H1 (cell line): ENCODE measurements around the gene TGFBR2. TPM values are rescaled to one million over a fixed set of nuclear protein-coding genes. Genes with fewer than 3 reads are reported as not detected.
A peak's percentile ranks its signal among the peaks of the same experiment; 100 is the strongest.

Experiments
- CTCF ChIA-PET: fragments of 300-600 bp; sonication (Branson Sonifier 250); formaldehyde crosslinking; loops from one replicate; lab custom pipeline; 2021; ENCODE audit not compliant: partially characterized antibody; lab: Charles Lee
- POLR2A ChIA-PET: fragments of 300-600 bp; sonication (Branson Sonifier 250); formaldehyde crosslinking; loops from one replicate; lab custom pipeline; 2021; ENCODE audit warnings: inconsistent platforms; ENCODE audit not compliant: partially characterized antibody; lab: Charles Lee
- DNase-seq, 2 experiments: peaks; one replicate each; pipeline versions ENCODE4 v3.0.0 to v3.0.0-alpha.2; 2010 to 2022; ENCODE audit warnings: low spot score in 2 of 2, low read depth in 1 of 2, mixed read lengths in 1 of 2
- FAIRE-seq: peaks from 2 replicates; lab custom pipeline; 2011; peaks lifted over from hg19 to GRCh38; lab: Jason Lieb, UNC
- H2AFZ ChIP-seq: 2 replicates; pipeline ENCODE4 v1.8.1; 2012; ENCODE audit warnings: low read length, inconsistent platforms
- H2AK5ac ChIP-seq: 2 replicates; pipeline ENCODE4 v1.6.1; 2013; ENCODE audit warnings: low read depth, low read length
- H2BK120ac ChIP-seq: replicated peaks from 2 replicates; pipeline ENCODE3; 2013; ENCODE audit warnings: low read depth, low read length, inconsistent platforms
- H2BK12ac ChIP-seq: 2 replicates; pipeline ENCODE4 v1.6.1; 2013; ENCODE audit warnings: low read depth, low read length
- H2BK15ac ChIP-seq: 2 replicates; pipeline ENCODE4 v1.6.1; 2013; ENCODE audit warnings: low read length
- H2BK20ac ChIP-seq: 2 replicates; pipeline ENCODE4 v1.6.1; 2013; ENCODE audit warnings: low read length
- H2BK5ac ChIP-seq: 2 replicates; pipeline ENCODE4 v1.6.1; 2013; ENCODE audit warnings: low read depth, low read length
- H3K14ac ChIP-seq: 2 replicates; pipeline ENCODE4 v1.6.1; 2013; ENCODE audit warnings: inconsistent platforms; ENCODE audit not compliant: insufficient read length
- H3K18ac ChIP-seq: 2 replicates; pipeline ENCODE4 v1.6.1; 2013; ENCODE audit warnings: low read length; ENCODE audit errors: extremely low read depth
- H3K23ac ChIP-seq: 2 replicates; pipeline ENCODE4 v1.6.1; 2013; ENCODE audit warnings: inconsistent platforms; ENCODE audit not compliant: insufficient read length
- H3K23me2 ChIP-seq: 2 replicates; pipeline ENCODE4 v1.6.1; 2013; ENCODE audit warnings: low read depth, low read length
- H3K27ac ChIP-seq: 2 replicates; pipeline ENCODE4 v1.6.1; 2011; ENCODE audit warnings: low read depth, low read length, inconsistent platforms
- H3K27me3 ChIP-seq, 4 experiments: replicated peaks in 1 of 4; 1 replicate in 1 of 4; 2 replicates in 3 of 4; pipeline versions ENCODE4 v1.6.1 to v1.8.1; 2011 to 2013; ENCODE audit warnings: low read length in 3 of 4, mild to moderate bottlenecking in 3 of 4, inconsistent platforms in 2 of 4, mixed read lengths in 2 of 4, moderate library complexity in 1 of 4; ENCODE audit not compliant: control insufficient read depth in 3 of 4, insufficient read depth in 3 of 4; ENCODE audit errors: extremely low read depth in 1 of 4
- H3K36me3 ChIP-seq, 4 experiments: 2 replicates each; pipeline versions ENCODE4 v1.6.1 to v1.8.1; 2011 to 2013; ENCODE audit warnings: mild to moderate bottlenecking in 4 of 4, low read length in 3 of 4, moderate library complexity in 2 of 4, control low read depth in 1 of 4, inconsistent platforms in 1 of 4; ENCODE audit not compliant: insufficient read depth in 4 of 4, control insufficient read depth in 2 of 4
- H3K4ac ChIP-seq: replicated peaks from 2 replicates; pipeline ENCODE3; 2013; ENCODE audit warnings: low read length, low read depth, mixed read lengths, inconsistent platforms; ENCODE audit not compliant: insufficient read length
- H3K4me1 ChIP-seq, 4 experiments: replicated peaks in 1 of 4; 1 replicate in 1 of 4; 2 replicates in 3 of 4; pipeline versions ENCODE4 v1.6.1 to v1.8.1; 2011 to 2013; ENCODE audit warnings: low read length in 3 of 4, inconsistent platforms in 2 of 4, mixed read lengths in 1 of 4; ENCODE audit not compliant: insufficient read depth in 4 of 4, control insufficient read depth in 3 of 4
- H3K4me2 ChIP-seq, 2 experiments: 2 replicates each; pipeline versions ENCODE4 v1.6.1 to v1.8.1; 2011 to 2013; ENCODE audit warnings: low read depth in 2 of 2, low read length in 2 of 2, control low read depth in 1 of 2, inconsistent platforms in 1 of 2, mild to moderate bottlenecking in 1 of 2; ENCODE audit not compliant: insufficient read depth in 1 of 2
- H3K4me3 ChIP-seq, 4 experiments: fragments of 200-600, 300-600 bp in 1 of 4; sonication (generic), shearing (Covaris generic), sonication (Bioruptor Twin) in 1 of 4; 2 replicates each; pipeline versions ENCODE4 v1.5.1 to v1.8.1; 2011 to 2016; ENCODE audit warnings: low read length in 4 of 4, low read depth in 3 of 4, control low read depth in 2 of 4, inconsistent platforms in 2 of 4, mild to moderate bottlenecking in 2 of 4, mixed read lengths in 1 of 4, moderate library complexity in 1 of 4; ENCODE audit not compliant: insufficient read depth in 2 of 4; ENCODE audit errors: extremely low read depth in 1 of 4
- H3K56ac ChIP-seq: replicated peaks from 2 replicates; pipeline ENCODE3; 2013; ENCODE audit warnings: low read depth, mild to moderate bottlenecking, mixed read lengths, low read length, inconsistent platforms; ENCODE audit not compliant: insufficient read length
- H3K79me1 ChIP-seq: 2 replicates; pipeline ENCODE4 v1.6.1; 2013; ENCODE audit warnings: low read depth, low read length, control low read depth
- H3K79me2 ChIP-seq, 2 experiments: 2 replicates each; pipeline versions ENCODE4 v1.6.1 to v1.8.1; 2012 to 2013; ENCODE audit warnings: low read length in 2 of 2, mild to moderate bottlenecking in 2 of 2, inconsistent platforms in 1 of 2; ENCODE audit not compliant: insufficient read depth in 2 of 2, control insufficient read depth in 1 of 2
- H3K9ac ChIP-seq, 4 experiments: replicated peaks in 1 of 4; 1 replicate in 1 of 4; 2 replicates in 3 of 4; pipeline versions ENCODE4 v1.6.1 to v1.8.1; 2011 to 2013; ENCODE audit warnings: low read depth in 3 of 4, low read length in 3 of 4, control low read depth in 2 of 4, mild to moderate bottlenecking in 2 of 4, moderate library complexity in 2 of 4, inconsistent platforms in 1 of 4; ENCODE audit errors: extremely low read depth in 1 of 4
- H3K9me3 ChIP-seq, 2 experiments: 2 replicates each; pipeline versions ENCODE4 v1.6.1 to v1.8.1; 2012 to 2013; ENCODE audit warnings: mild to moderate bottlenecking in 2 of 2, moderate library complexity in 2 of 2, control low read depth in 1 of 2, inconsistent platforms in 1 of 2, low read depth in 1 of 2, low read length in 1 of 2, mixed read lengths in 1 of 2; ENCODE audit not compliant: insufficient read depth in 2 of 2
- H4K20me1 ChIP-seq, 2 experiments: replicated peaks in 1 of 2; 2 replicates each; pipeline versions ENCODE3 to v1.8.1; 2011 to 2013; ENCODE audit warnings: inconsistent platforms in 2 of 2, low read length in 2 of 2, mild to moderate bottlenecking in 1 of 2; ENCODE audit not compliant: insufficient read depth in 2 of 2, control insufficient read depth in 1 of 2
- H4K5ac ChIP-seq: 2 replicates; pipeline ENCODE4 v1.6.1; 2013; ENCODE audit warnings: low read length, low read depth, mixed read lengths, inconsistent platforms; ENCODE audit not compliant: insufficient read length
- H4K8ac ChIP-seq: 2 replicates; pipeline ENCODE4 v1.8.0; 2013; ENCODE audit warnings: mild to moderate bottlenecking, moderate library complexity, low read length, inconsistent platforms; ENCODE audit not compliant: insufficient read depth; ENCODE audit errors: extremely low read depth
- H4K91ac ChIP-seq: replicated peaks from 2 replicates; pipeline ENCODE3; 2013; ENCODE audit warnings: low read length, mixed read lengths, inconsistent platforms; ENCODE audit not compliant: insufficient read length
- CEBPB ChIP-seq: IDR thresholded peaks from 2 replicates; pipeline ENCODE4 v1.6.1; 2012; ENCODE audit warnings: low read depth, low read length
- JUND ChIP-seq: IDR thresholded peaks from 2 replicates; pipeline ENCODE4 v1.6.1; 2011; ENCODE audit warnings: mild to moderate bottlenecking, improper control_type of control experiment, low read length
- RAD21 ChIP-seq, 2 experiments: IDR thresholded peaks in 1 of 2; conservative IDR thresholded peaks in 1 of 2; 2 replicates each; pipeline ENCODE4 v1.6.1; 2011; ENCODE audit warnings: low read depth in 2 of 2, low read length in 2 of 2, improper control_type of control experiment in 1 of 2, inconsistent platforms in 1 of 2, mild to moderate bottlenecking in 1 of 2, moderate library complexity in 1 of 2
- SAP30 ChIP-seq: fragments of 300-600 bp; sonication (generic); IDR thresholded peaks from 2 replicates; pipeline ENCODE4 v1.7.1; 2012; ENCODE audit warnings: low read length, moderate library complexity, mild to moderate bottlenecking, inconsistent platforms; ENCODE audit not compliant: insufficient read depth, insufficient replicate concordance
- SP4 ChIP-seq: IDR thresholded peaks from 2 replicates; pipeline ENCODE4 v1.6.1; 2012; ENCODE audit warnings: low read length, inconsistent platforms
- TAF1 ChIP-seq: IDR thresholded peaks from 2 replicates; pipeline ENCODE4 v1.6.1; 2011; ENCODE audit warnings: mild to moderate bottlenecking, low read depth, low read length
- WGBS, 2 experiments: shearing (Covaris generic) in 1 of 2; methylation state at CpG; one replicate each; pipeline versions ENCODE4 v1.1.6 to v1.1.7; 2013 to 2015; ENCODE audit warnings: low lambda C conversion rate in 2 of 2, mixed read lengths in 2 of 2, inconsistent platforms in 1 of 2, low coverage in 1 of 2, missing lambda C conversion rate in 1 of 2; ENCODE audit not compliant: insufficient replicate concordance in 2 of 2, insufficient coverage in 1 of 2, insufficient read length in 1 of 2; ENCODE audit errors: extremely low coverage in 1 of 2, missing lambda C conversion rate in 1 of 2; 5-methylcytosine and 5-hydroxymethylcytosine counted together
- polyA plus RNA-seq, 7 experiments: library from polyadenylated mRNA; depleted of rRNA in 3 of 7; stranded (reverse) in 5 of 7; unstranded in 2 of 7; fragments of >200 nt in 5 of 7; fragments of 200-250 nt in 2 of 7; gene quantifications; 1 replicate in 5 of 7; 2 replicates in 1 of 7; 4 replicates in 1 of 7; pipeline versions ENCODE4 v1.2.1 to v1.2.3, GENCODE V29; 2011 to 2013; ENCODE audit warnings: missing spikeins in 2 of 7, mixed read lengths in 2 of 7
- total RNA-seq: library from RNA; stranded (reverse); fragmentation: NEBNext Ultra II Directional; extraction: Animal tissue kit (Norgen Biotek cat#: 25700); gene quantifications from 2 replicates; pipeline ENCODE4 v1.2.1, GENCODE V29; 2021
- TF ChIP-seq, protein P1 (sequence below), 3 experiments: IDR thresholded peaks; 1 replicate in 2 of 3; 2 replicates in 1 of 3; pipeline versions ENCODE4 v1.5.1 to v1.6.1; 2011; ENCODE audit warnings: low read length in 3 of 3, mild to moderate bottlenecking in 3 of 3, inconsistent platforms in 2 of 3, low read depth in 1 of 3, moderate library complexity in 1 of 3; ENCODE audit not compliant: insufficient read depth in 1 of 3; ENCODE audit errors: control extremely low read depth in 1 of 3

Gene TGFBR2
- total and polyA plus RNA-seq, 2 of the 8 experiments (the other 6 are each of a cell fraction or from before 2014, with no cell fraction given): 4.2 to 7.4 TPM

DNA sequence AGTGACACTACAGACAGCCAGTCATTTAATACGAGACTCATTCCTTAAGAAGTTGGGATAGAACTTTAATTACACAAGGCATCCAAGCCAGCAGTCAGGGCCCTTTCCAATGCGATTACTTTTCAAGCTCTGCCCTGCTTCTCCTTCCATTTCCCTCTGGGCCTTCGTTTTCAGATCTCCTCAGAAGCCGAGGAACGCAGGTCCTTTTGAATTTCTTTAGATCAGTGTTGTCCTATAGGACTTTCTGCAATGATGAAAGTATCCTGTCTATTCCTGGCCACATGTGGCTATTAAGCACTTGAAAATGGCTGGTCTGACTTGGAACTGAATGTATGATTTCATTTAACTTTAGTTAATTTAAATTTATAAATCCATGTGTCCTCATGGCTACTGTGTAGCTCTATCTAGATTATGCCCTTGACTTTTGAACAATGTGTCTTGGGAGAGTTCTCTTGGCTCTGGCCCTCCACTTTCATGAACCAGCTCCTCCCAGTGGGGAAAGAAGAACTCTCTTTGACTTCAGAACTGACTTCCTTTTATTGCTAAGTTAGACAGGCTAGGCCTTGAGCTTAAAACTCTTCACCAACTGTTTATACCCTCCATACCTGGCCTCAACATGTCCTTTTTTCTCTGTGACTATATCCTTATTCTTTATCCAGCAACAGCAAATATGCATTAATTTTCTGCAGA, 22.6 kb downstream of the TGFBR2 start:
- Histone ChIP-seq H4K8ac (no peak overlapping the region), H4K91ac (peak overlapping the region; percentile 12), H3K4me3 (peak overlapping the region in 1 of 4 experiments; percentile 2; a peak in 1 of 8 replicates)
- CTCF ChIA-PET: interaction anchor here (0.6 to 1.7 kb wide), 7 partner anchors 13 to 587 kb away, joined by 3 to 6 read pairs (median 3); no protein-coding TSS in a partner anchor
- TF ChIP-seq SAP30: no peak
- TF ChIP-seq JUND: no peak
- TF ChIP-seq CEBPB: no peak
- no peak for TF ChIP-seq TAF1
- no peak for TF ChIP-seq SP4
- TF ChIP-seq, protein P1, sequence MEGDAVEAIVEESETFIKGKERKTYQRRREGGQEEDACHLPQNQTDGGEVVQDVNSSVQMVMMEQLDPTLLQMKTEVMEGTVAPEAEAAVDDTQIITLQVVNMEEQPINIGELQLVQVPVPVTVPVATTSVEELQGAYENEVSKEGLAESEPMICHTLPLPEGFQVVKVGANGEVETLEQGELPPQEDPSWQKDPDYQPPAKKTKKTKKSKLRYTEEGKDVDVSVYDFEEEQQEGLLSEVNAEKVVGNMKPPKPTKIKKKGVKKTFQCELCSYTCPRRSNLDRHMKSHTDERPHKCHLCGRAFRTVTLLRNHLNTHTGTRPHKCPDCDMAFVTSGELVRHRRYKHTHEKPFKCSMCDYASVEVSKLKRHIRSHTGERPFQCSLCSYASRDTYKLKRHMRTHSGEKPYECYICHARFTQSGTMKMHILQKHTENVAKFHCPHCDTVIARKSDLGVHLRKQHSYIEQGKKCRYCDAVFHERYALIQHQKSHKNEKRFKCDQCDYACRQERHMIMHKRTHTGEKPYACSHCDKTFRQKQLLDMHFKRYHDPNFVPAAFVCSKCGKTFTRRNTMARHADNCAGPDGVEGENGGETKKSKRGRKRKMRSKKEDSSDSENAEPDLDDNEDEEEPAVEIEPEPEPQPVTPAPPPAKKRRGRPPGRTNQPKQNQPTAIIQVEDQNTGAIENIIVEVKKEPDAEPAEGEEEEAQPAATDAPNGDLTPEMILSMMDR (IDR thresholded peaks at IDR 0.05; ENCODE audit: control extremely low read depth in 1 of 3, insufficient read depth in 1 of 3, low read depth in 1 of 3, low read length in 3 of 3): no peak
- TF ChIP-seq RAD21 (IDR thresholded peaks at IDR 0.05 in 1 of 2, conservative IDR thresholded peaks at IDR 0.05 in 1 of 2; ENCODE audit: low read depth in 2 of 2, low read length in 2 of 2): peak; percentile 26 to 38; a peak in 2 of 4 replicates
- TF ChIP-seq, all 59 proteins: peak for 1
- Histone ChIP-seq H3K14ac (no peak overlapping the region), H3K23me2 (no peaks in the 10 kb centered on the region), H2BK15ac (no peak overlapping the region), H3K18ac (no peak overlapping the region; the same call in 1 of the 2 replicates), H3K27me3 (no peaks in the 10 kb centered on the region), H2BK12ac (no peak overlapping the region), H2BK5ac (peak overlapping the region; percentile 73; the same call in 1 of the 2 replicates), H3K27ac (no peak overlapping the region), H2AFZ (no peak overlapping the region), H2BK20ac (0 out of 2 replicates have a peak overlapping the region, but pooled peaks have one; percentile 43), H3K79me2 (peaks cover 0 to 62% of the 10 kb centered on the region in 2 experiments; a peak in 3 of 4 replicates), H3K36me3 (no peaks in the 10 kb centered on the region; a peak in 1 of 8 replicates), H2BK120ac (peak overlapping the region; percentile 63), H2AK5ac (peak overlapping the region; percentile 41; the same call in 1 of the 2 replicates), H3K4me2 (peak overlapping the region; percentile 47 to 71; a peak in 3 of 4 replicates), H4K20me1 (no peaks in the 10 kb centered on the region), H3K9me3 (no peaks in the 10 kb centered on the region), H3K4ac (peak overlapping the region; percentile 40), H3K4me1 (peaks cover 5 to 12% (median 8%) of the 10 kb centered on the region in 4 experiments; a peak in 6 of 7 replicates), H3K79me1 (0 out of 2 replicates have a peak, but pooled peaks cover 2% of the 10 kb centered on the region), H3K23ac (no peak overlapping the region), H3K9ac (no peak overlapping the region), H4K5ac (peak overlapping the region; percentile 21), H3K56ac (no peak overlapping the region)
- POLR2A ChIA-PET: no interaction called here
- FAIRE-seq: no peak
- WGBS, 2 experiments: 78% methylated on average over 5 of the region's 5 CpGs; no CpG with 5 or more reads in 1 of the 2 experiments
- no peak for DNase-seq
